ENCODE measurements around the gene RGS12.

Gene RGS12

DNA sequence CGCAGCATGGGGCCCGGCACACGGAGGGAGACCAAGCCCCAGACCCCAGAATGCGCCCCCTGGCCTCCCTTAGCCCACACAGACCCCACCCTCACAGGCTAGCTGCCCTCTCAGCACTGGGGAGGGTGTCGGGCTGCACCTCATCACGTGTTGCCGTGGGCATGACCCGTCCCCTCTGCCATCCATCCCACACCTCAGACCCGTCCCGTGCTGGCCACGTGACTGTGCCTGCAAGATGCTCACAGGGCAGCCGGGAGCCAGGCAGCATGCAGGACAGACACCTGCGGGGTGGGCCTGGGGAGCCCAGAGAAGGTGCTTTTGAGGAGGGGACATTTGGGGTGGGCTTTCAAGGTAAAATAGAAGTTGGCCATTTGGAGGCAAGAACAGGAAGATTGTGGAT lies 39.0 kb upstream of the RGS12 start:
- DNase-seq: no peak

DNA sequence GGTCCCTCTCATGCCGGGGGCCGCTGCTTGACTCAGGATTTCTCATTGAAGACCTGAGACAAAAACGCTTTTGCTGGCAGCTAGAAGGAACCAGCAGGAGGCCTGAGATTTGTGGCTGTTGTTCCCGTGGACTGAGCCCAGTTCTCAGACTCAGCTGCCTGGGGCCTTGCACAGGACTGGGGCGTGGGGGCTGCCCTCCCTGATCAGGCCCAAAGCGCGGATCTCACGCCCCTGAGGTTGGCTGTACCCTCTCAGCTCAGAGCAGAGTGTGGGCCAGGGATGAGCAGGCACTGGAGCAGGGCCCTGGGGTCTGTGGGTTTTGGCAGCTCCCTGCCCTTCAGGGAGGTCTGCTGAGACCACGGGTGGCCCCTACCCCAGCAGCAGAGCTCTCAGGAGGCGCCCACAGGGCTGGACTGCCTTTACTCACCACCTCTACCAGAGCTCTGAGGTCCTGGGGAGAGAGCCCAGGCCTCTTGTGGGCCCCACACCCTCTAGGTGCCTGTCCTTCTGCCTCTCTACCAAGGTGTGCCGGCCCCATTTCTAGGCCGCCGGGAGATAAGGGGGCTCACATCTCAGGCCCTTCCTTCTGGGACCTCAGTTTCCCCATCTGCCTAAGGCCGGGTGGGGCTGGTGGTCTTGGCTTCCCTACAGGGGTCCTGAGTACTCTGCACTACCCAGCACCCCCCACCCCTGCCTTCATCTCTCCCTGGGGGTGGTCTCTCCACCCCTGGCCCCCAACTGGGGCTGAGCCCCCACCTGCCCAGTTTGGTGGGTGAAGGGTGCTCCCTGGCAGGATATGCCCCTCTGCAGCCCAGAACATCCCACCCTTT lies 38.3 kb upstream of the RGS12 start:
- DNase-seq: no peak

DNA sequence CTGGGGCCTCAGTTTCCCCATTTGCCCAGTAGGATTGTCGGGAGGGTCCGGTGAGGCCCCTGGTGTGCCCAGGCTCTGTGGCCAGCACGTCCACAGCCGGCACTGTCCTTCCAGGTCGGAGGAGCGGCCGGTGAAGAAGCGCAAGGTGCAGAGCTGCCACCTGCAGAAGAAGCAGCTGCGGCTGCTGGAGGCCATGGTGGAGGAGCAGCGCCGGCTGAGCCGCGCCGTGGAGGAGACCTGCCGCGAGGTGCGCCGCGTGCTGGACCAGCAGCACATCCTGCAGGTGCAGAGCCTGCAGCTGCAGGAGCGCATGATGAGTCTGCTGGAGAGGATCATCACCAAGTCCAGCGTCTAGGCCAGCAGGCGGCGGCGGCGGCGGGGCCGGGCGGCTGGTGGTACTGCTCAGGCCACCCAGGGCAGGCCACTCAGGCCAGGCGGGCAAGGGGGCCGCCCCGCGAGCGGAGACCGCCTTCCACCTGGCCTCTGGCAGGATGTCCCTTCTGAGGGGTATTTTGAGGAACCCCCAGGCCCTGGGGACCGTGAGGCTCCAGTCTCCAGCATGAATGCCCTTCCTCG lies 37.1 kb upstream of the RGS12 start:
- no peak for DNase-seq

DNA sequence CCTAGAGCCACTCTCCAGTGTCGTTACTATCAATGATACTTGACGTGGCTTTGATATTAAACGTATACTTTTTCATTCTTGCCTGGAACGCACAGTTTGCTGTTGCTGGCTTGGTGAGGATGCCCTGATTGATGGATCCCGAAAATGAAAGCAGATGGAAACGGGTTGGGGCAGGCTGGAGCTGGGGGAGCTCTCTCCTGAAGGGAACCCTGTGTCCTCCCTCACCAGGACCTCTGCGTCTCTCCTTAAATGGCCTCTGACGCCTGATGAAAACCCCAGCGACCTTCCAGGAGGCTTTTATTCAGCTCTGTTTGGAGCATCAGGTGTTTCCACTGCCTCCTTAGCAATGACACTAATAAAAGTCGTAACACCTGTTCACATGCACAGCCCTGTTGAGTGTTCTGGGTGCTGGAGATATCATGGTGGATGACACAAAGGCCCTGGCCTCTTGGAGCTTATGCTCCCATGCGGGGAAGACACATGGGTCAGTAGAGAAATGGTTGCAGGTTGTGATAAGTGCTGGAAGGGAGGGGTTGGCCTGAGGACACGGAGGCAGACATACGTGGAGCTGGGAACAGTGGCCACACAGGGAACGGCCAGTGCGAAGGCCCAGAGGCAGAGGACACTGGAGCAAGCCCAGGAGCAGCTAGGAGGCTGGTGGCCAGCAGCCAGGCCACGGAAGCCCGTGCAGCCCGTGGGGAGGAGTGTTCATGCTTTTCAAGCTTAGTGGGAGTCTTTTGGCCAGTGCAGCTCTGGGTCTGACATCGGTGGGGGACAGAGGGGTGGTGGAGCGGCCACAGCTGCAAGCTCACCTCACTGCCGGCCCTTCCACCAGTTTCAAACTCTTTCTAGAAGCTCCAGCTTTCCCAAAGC lies 36.4 kb upstream of the RGS12 start:
- no peak for DNase-seq

DNA sequence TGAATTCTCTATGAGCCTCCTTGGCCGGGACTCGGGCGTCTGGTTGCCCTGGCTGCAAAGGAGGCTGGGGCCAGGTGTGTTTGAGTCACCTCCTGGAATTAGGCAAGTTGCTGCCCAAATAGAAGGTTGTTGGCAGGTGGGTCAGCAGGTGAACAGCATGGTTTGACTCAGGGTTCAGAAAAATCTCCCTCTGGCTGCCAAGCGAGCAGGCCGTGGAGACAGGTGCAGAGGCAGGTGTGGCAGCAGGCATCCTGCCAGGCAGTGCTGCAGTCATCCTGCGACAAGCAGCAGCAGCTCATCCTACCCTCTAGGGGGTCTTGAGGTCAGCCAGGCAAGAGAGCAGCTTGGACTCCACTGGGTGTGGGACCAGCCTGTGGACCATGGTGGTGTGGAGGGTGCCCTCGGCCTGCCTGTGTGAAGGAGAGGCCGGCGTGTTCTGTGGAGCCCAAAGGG lies 35.7 kb upstream of the RGS12 start:
- no peak for DNase-seq

DNA sequence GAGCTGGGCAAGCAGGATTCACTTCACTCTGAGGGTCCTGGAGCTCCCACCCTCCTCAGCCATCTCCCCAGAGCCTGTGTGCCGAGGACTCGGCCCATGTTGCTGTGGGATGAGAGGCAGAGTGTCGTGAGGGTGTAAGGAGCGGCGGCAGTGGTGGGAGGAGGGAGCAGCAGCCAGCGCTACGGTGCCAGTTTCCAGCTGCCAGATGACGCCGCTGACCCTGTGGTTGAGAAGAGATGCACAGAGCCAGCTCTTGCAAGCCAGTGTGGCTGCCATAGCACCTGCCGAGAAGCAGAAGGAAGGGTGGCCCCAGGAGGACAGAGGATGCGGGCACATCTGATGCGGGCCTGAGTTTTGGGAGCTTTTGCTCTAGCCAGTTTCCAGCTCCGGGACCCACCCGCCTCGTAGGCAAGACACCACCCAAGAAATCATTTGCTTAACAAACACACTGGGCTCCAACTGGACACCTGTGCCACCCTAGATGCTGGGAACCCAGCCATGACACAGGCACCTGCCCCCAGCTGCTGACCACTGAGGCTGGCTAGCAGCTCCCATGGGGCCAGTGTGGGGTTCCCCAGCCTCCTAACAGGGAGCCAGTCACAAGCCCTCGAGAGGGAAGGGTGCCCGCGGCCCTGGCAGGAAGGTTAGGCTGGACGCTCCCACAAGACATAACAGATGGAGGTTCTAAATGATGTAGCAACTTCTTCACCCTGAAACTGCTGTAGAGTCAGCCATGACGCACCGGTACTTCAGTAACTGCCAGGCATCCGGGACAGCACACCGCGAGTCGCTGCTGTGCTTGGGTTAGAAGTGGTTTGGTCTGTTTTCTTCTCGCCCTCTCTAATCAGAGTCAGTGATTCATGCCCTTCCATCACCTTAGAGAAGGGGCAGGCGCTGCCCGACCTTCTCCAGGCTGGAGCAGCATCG lies 35.0 kb upstream of the RGS12 start:
- no peak for DNase-seq

DNA sequence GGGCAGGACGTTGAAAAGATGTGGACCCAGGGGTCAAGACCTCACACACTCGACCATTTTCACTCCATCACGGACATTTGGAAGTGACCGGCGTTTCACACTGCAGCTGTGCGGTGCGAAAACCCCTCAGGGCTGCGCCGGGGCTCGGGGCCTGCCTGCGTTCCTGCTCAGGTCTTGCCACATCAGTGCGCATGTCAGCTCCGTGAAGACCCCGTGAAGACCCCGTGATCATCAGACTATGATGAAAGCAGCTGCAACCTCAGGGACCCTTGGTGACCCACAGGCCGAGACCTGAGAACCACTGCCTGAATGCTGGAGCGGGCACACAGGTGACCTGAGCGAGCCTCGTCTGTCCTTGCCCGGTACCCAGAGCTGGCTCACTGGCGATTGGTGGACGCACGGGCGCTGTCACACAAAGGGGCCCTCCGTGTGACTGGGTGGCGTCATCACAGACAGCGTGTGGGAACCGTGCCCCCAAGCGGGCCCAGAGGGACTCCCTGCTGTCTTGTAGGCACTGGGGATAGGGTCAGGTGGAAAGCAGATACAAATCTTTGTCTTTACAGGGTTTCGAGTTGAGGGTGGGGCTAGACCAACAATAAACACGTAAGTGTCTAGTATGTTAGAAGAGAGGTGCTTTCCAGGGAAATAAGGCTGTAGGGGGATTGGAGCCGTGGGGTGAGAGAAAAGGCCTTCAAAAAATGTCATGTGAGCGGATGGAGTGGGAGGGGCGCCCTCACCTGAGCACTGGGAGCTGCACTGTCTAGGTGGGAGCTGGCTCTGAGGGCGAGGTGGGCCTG lies 31.2 kb upstream of the RGS12 start:
- no peak for DNase-seq

DNA sequence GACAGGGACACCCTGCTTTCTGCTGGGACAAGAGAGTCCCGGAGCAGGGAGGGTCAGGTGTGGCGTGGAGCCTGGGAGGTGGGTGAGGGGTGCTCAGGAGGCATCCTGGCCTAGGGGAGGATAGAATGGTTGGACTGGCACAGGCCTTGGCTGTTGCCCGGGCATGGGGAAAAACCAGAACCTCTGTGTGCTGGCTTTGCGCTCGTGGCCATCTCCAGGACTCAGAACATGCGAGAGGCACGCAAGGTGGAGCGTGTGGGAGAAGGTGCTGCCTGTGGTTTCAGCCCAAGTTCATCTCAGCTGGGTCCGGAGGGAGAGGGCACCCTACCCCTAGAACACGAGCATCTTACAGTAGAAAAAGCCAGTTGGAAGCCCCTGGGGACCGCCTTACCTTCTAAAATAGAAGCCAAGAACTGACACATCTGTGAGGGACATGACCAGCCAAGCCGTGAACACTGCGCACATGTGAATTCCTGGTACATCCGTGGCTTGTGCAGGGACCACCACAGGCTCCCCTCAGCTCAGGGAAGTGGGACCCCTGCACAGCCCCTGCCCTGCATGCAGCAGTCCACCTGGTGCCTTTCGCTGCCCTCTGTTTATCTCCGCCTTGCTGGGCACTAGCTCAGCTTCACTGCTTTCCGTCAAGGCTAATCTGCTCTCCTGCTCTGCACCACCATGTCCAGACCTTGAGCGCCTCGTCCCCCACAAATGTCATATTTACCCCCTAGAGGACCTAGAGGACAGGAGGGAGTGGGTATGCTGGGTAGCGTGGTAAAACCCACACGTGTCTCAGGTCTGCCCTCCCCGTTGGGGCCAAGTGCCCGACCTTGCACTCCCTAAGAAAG lies 30.4 kb upstream of the RGS12 start:
- no peak for DNase-seq

DNA sequence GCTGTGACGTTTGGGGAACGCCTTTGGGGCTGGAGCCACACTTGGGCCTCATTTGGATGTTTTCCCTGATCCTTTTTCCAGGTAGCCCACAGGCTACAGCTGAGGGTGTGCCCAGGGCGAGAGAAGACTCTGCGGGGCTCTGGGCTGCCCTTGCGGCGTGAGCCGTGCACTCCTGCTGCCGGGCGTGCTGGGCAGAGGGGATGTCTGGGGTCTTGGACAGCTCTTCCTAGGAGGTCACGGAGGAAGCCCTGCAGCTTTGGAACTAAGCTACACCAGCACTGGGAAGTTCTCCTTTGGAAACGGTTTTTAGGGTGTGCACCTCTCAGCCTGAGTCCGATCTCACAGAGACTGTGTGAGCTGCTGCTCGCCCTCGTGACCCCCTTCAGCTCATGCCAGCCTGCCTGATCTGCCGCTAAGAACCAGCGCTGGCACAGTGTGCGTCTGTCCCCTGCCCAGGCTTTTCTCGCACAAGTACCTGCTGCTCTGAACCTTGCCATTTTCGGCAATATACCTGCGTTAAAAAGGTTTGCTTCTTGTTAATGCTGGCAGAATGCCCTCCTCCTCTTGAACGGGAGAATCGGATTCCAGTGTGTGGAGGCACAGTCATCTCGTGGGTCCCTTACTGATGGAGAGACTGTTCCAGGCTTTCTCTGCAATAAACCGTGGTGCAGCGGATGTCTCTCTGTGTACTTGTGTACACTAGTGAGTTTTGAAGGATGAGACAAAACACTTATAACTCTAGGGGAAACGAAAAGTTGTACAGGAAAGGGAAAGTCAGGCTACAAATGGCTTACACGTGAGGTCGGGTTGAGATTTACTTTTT lies 29.6 kb upstream of the RGS12 start:
- no peak for DNase-seq

DNA sequence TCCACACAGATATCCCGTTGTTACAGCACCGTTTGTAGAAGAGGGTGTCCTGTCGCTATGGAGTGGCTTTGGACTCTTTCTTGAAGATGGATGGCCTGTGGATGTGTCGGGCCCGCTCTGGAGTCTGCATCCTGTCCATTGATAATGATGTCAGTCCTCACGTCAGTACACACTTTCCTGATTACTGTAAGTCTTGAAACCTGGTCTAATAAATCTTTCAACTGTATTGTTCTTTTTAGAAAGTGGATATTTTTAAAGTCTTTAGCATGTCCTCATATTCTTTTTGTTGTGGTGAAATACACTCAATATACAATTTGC lies 29.0 kb upstream of the RGS12 start:
- no peak for DNase-seq

DNA sequence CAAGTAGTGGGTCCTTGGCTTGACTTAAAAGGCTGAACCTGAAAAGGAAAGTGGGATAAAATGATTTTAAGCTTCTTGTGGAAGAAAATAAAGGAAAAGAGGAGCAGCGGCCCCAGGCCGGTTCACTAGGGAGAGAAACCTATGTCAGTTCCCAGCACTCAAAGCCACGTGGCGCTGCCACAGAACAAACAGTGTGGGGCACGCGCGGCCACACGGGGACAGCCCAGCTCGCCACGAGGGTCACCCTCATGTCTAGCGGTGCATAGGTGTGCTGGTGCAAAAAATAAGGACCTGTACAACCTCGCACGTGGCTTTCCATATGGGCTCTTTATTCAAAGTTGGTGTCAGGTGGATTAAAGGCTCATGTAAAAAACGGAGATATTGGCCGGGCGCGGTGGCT lies 26.7 kb upstream of the RGS12 start:
- DNase-seq: no peak

DNA sequence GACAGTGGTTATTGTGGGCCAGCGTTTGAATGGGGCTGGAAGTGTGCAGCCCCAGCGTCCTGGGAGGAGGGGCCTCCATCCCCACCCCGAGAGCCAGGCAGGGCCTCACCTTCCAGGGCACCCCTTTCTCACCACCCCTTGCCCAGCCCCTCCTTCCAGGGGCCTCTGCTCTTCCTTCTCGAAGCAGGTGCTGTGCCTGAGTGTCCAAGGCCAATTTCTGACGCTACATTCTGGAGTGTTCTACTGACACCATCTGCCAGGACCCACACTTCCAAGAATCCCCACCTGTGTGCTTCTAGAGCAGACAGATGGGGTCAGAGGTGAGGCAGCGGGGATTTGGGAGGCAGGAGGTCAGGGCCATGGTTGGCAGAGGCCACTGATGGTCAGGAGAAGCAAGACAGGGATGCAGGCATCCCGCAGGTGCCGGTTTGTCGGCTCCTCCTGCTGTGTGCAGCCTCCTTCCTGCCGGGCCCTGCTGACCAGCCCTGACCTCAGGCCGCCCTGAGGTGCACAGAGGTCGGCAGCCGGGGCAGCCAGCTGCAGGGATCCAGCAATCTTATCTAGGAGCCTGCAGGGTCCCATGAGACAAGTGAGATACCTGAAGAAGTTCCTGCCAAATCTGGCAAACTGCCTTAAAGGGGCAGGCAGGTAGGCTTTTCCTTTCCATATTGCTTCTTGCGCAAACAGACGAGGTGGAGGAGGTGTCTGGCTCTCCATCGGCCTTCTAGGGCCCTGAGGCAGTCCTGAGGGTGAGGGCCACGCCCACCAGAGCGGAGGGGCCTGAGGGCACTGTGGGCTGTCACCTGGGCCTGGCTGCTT lies 25.0 kb upstream of the RGS12 start:
- DNase-seq: no peak

DNA sequence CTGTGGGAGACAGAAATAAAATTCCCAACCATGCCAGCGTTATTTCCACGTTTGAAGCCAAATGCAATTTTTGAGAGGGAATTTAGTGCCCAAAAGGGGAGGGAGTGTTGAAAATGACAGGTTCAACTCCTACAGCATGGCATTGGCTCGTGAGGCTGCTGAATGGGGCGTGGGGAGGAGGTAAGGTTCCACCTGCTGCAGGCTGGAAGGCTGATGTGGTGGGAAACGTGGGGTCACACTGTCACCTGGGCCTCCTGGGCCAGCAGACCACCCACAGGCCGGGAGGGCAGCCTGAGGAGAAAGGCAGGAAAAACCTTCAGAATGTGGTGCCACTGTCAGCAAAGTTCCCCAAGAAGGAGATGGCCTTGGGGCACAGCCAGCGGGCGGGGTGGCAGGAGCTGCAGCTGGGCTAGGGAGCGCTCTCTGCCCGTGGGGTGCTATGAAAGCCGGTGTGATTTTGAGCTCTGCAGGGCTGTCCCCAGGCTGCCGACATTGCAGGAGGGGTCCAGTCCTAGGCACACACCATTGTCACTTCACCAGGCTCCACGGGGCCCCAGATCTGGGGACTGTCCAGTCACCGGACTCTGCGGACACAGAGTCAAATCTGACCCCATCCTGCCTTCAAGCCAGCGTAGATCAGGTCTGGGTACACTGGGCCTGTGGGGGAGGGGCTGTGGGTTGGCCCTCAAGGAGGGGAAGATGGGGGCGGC lies 24.3 kb upstream of the RGS12 start:
- DNase-seq: no peak

DNA sequence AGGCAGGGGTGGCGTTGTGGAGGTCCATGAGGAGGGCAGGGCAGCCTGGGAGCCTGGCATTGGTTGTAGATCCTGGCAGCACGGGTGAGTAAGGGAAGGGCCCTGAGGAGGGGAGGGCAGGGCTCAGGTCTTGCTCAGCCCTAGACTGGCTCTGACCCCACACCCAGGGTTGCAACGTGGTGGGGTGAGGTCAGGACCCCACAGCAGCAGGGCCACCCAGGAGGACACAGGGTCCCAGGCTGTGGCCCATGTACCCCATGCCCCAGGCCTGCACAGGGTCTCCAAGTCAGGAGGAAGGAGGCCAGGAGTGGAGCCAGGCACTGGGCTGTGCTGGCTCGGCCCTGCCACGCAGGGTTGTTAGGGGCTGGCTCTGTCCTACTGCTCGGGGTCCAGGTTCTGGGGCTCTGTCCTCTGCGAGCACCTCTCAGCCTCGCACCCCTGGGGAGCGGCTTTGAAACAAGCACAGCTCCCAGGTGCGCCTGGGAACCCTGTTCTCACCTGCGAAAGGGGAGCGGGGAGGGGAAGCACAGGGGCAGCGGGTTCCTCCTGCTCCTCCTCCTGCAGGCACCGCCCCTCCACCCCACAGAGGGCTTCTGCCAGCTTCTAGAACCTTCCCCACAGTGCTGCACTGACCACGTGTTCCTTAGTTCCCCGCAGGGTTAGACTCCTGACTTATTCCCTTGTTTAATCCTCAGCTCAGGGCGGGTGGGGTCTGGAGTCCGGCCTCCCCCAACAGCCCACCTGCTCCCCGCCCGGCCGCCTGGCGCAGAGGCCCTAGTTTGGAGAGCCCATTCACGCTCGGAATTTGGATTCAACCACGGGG lies 23.5 kb upstream of the RGS12 start:
- DNase-seq: no peak

DNA sequence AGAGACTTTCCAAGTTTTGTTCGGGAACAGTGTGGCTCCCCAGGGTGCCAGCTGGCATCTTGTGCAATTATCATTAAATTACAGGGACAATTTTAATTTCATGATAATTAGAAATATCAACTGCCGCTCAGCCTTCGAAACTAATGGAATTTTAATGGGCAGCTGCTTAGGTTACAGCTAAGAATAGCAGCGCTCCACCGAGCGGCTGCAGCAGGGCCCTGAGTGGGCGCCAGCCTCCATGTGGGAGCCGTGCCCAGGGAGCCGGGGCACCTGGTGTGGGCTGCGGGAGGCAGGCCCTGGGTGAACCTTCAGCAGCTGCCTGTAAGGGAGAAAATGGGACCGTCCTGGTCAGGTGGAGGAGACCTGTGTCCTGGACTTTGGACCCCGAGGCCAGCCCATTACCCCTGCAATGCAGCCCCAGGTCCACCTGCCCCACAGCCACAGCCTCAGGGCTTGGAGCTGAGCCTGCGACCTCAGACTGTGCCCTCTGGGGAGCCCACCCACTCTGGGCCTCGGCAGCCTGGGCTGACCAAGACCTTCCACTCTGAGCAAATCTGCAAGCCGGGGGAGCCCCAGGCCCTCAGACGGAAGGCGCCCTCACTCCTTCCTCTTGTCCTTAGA lies 22.7 kb upstream of the RGS12 start:
- DNase-seq: no peak

DNA sequence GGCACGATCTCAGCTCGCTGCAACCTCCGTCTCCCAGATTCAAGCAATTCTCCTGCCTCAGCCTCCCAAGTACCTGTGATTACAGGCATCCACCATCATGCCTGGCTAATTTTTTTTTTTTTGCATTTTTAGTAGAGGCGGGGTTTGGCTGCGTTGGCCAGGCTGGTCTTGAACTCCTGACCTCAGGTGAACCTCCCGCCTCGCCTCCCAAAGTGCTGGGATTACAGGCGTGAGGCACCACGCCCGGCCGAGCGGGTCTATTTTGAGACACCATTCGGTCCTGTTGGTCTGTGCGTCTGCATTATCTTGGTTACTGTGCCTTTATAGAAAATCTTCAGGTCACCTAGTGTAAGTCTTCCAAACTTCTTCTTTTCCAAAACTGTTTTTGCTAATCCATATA lies 21.7 kb upstream of the RGS12 start:
- DNase-seq: no peak

DNA sequence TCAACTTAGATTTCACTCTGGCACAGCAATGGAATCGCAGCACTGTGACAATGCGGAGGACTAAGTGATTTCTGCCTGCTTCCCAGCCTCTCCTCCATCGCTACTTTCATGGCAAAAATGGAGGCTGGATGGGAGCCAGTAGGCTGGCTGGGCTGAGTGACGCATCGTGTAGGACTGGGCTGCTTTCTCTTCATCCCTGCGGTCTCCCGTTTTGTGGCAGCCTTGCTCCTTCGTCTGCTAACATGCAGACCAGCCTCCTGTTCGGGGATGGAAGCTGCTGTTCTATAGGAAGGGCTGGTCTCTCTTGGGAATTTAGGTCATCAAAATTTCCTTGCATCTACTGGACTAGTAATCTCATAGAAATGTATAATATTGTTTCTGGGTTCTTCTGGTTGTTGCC lies 15.8 kb upstream of the RGS12 start:
- no peak for DNase-seq
